B cell (primary cell): Measurements from ENCODE around the gene INSIG2. TPM values are rescaled to one million over a fixed set of nuclear protein-coding genes. Genes with fewer than 3 reads are reported as not detected.

Source experiments
- ATAC-seq: fragments of 200-7000 bp; cut with Tn5 transposase; one replicate; pipeline ENCODE4 v1.10.0; 2021; ENCODE audit warnings: low read depth, mild to moderate bottlenecking, moderate number of reproducible peaks, moderate library complexity
- CTCF ChIA-PET: fragments of 350-600 bp; sonication (Branson Sonifier 250); formaldehyde crosslinking; loops from one replicate; lab custom pipeline; 2021; ENCODE audit warnings: antibody characterized with exemption, inconsistent platforms; lab: Charles Lee
- POLR2A ChIA-PET: fragments of 350-600 bp; sonication (Branson Sonifier 250); formaldehyde crosslinking; loops from one replicate; lab custom pipeline; 2021; ENCODE audit warnings: antibody characterized with exemption; lab: Charles Lee
- DNase-seq: peaks from one replicate; pipeline ENCODE4 v3.0.0; 2013
- H2AFZ ChIP-seq: 2 replicates; pipeline ENCODE4 v1.6.1; 2012; ENCODE audit warnings: mild to moderate bottlenecking, low read depth, low read length; ENCODE audit not compliant: insufficient read depth, poor library complexity, severe bottlenecking
- H3K27ac ChIP-seq, 2 donors: 1 replicate in 1 of 2; 2 replicates in 1 of 2; pipeline ENCODE4 v1.5.1; 2012 to 2013; ENCODE audit warnings: low read length in 2 of 2, mild to moderate bottlenecking in 2 of 2, moderate library complexity in 1 of 2
- H3K27me3 ChIP-seq, 4 experiments: fragments of 200-600 bp in 1 of 4; sonication (generic) in 1 of 4; replicated peaks in 1 of 4; 1 replicate in 2 of 4; 2 replicates in 2 of 4; pipeline versions ENCODE4 v1.6.1 to v1.7.0; 2013 to 2016; ENCODE audit warnings: low read length in 3 of 4, mild to moderate bottlenecking in 2 of 4, mixed read lengths in 1 of 4, moderate library complexity in 1 of 4; ENCODE audit not compliant: insufficient read depth in 4 of 4, control insufficient read depth in 3 of 4; ENCODE audit errors: control extremely low read depth in 1 of 4
- H3K36me3 ChIP-seq, 2 experiments: replicated peaks in 1 of 2; 1 replicate in 1 of 2; 2 replicates in 1 of 2; pipeline versions ENCODE4 v1.6.1 to v1.7.1; 2013; ENCODE audit warnings: low read length in 1 of 2; ENCODE audit not compliant: insufficient read depth in 2 of 2, control insufficient read depth in 1 of 2; ENCODE audit errors: control extremely low read depth in 1 of 2, extremely low read depth in 1 of 2
- H3K4me1 ChIP-seq, 2 donors: fragments of 200-600 bp in 1 of 2; sonication (generic) in 1 of 2; 1 replicate in 1 of 2; 2 replicates in 1 of 2; pipeline versions ENCODE4 v1.5.1 to v1.6.1; 2013 to 2017; ENCODE audit warnings: low read length in 2 of 2; ENCODE audit not compliant: control insufficient read depth in 2 of 2, insufficient read depth in 2 of 2
- H3K4me2 ChIP-seq: replicated peaks from 2 replicates; pipeline ENCODE3; 2012; ENCODE audit warnings: mild to moderate bottlenecking, low read depth, low read length; ENCODE audit not compliant: poor library complexity, severe bottlenecking
- H3K4me3 ChIP-seq, 5 experiments: fragments of 200-600 bp in 1 of 5; sonication (generic) in 1 of 5; 1 replicate in 3 of 5; 2 replicates in 2 of 5; pipeline versions ENCODE4 v1.5.1 to v1.7.0; 2011 to 2016; ENCODE audit warnings: low read length in 4 of 5, mild to moderate bottlenecking in 4 of 5, low read depth in 2 of 5, control low read depth in 1 of 5, moderate library complexity in 1 of 5; ENCODE audit not compliant: insufficient read depth in 1 of 5; ENCODE audit errors: control extremely low read depth in 1 of 5, extremely low read depth in 1 of 5
- H3K79me2 ChIP-seq: fragments of 200-600 bp; sonication (generic); one replicate; pipeline ENCODE4 v1.6.0; 2016; ENCODE audit warnings: low read length; ENCODE audit not compliant: control insufficient read depth, insufficient read depth
- H3K9ac ChIP-seq: fragments of 200-600 bp; sonication (generic); 2 replicates; pipeline ENCODE4 v1.6.1; 2017; ENCODE audit warnings: mild to moderate bottlenecking, low read length, moderate library complexity
- H3K9me3 ChIP-seq, 3 donors: one replicate each; pipeline versions ENCODE4 v1.6.1 to v1.7.1; 2013; ENCODE audit warnings: low read length in 2 of 3; ENCODE audit not compliant: control insufficient read depth in 2 of 3, insufficient read depth in 1 of 3; ENCODE audit errors: control extremely low read depth in 1 of 3
- H4K20me1 ChIP-seq: 2 replicates; pipeline ENCODE4 v1.6.0; 2012; ENCODE audit warnings: mild to moderate bottlenecking, low read length; ENCODE audit not compliant: insufficient read depth, control insufficient read depth, poor library complexity, severe bottlenecking
- H3K27ac Mint-ChIP-seq: one replicate; pipeline ENCODE4 v1.8.0; 2021; ENCODE audit warnings: mixed read lengths
- H3K27me3 Mint-ChIP-seq: one replicate; pipeline ENCODE4 v1.8.0; 2021; ENCODE audit warnings: mixed read lengths
- H3K4me1 Mint-ChIP-seq: one replicate; pipeline ENCODE4 v1.8.0; 2021; ENCODE audit warnings: mixed read lengths
- H3K4me3 Mint-ChIP-seq: one replicate; pipeline ENCODE4 v1.8.0; 2021; ENCODE audit warnings: mixed read lengths
- H3K9me3 Mint-ChIP-seq: one replicate; pipeline ENCODE4 v1.8.0; 2022; ENCODE audit warnings: mixed read lengths; ENCODE audit not compliant: insufficient read depth
- CTCF ChIP-seq: fragments of 200-600 bp; IDR thresholded peaks from one replicate; pipeline ENCODE4 v1.8.0; 2022; ENCODE audit warnings: antibody characterized with exemption, mild to moderate bottlenecking
- EZH2 ChIP-seq: IDR thresholded peaks from 2 replicates; pipeline ENCODE4 v1.6.1; 2012; ENCODE audit warnings: borderline replicate concordance, low read depth, mild to moderate bottlenecking, moderate library complexity, low read length; ENCODE audit not compliant: insufficient read depth, poor library complexity, severe bottlenecking
- WGBS: methylation state at CpG from one replicate; pipeline ENCODE4 v1.1.5; 2013; ENCODE audit warnings: missing lambda C conversion rate; ENCODE audit not compliant: insufficient coverage; 5-methylcytosine and 5-hydroxymethylcytosine counted together
- intact Hi-C: fragments of 100-400 bp; cut with micrococcal nuclease; formaldehyde crosslinking; loops from one replicate; pipeline ENCODE4 v1.10.0; 2022
- polyA plus RNA-seq: library from polyadenylated mRNA; depleted of rRNA; stranded (reverse); fragments of >200 nt; gene quantifications from 2 replicates; pipeline ENCODE4 v1.2.3, GENCODE V29; 2012
- total RNA-seq, 2 donors: library from RNA; stranded (reverse); fragments of 120-200 nt in 1 of 2; gene quantifications; 1 replicate in 1 of 2; 2 replicates in 1 of 2; pipeline versions ENCODE4 v1.2.3 to v1.2.4, GENCODE V29; 2013 to 2022

INSIG2 gene
- total and polyA plus RNA-seq, 2 donors (not counting 1 experiment from before 2014, with no cell fraction given) = 14.2 to 29.5 TPM

GRCh38 chr2:118131771-118132170 is 43.5 kb downstream of the INSIG2 start:
- Mint-ChIP-seq H3K9me3 (no peaks in the 10 kb centered on the region), H3K27me3 (peaks cover 24% of the 10 kb centered on the region), H3K4me3 (no peak overlapping the region), H3K27ac (no peak overlapping the region), H3K4me1 (peaks cover 10% of the 10 kb centered on the region)
- ChIA-PET POLR2A (no interaction called here), CTCF (no interaction called here)
- no peak overlapping the region for H2AFZ ChIP-seq
- H3K4me2 ChIP-seq = no peak overlapping the region
- H3K27me3 ChIP-seq = peaks cover 0 to 3% (median 0%) of the 10 kb centered on the region in 4 experiments
- no peaks in the 10 kb centered on the region for H3K9me3 ChIP-seq
- ATAC-seq = no peak
- TF ChIP-seq CTCF (no peak), EZH2 (no peak)
- no peaks in the 10 kb centered on the region for H3K79me2 ChIP-seq
- WGBS = 93% methylated on average over 3 of the region's 4 CpGs
- H3K9ac ChIP-seq = no peak overlapping the region
- no peak for DNase-seq
- intact Hi-C loops = no loop called here
- no peaks in the 10 kb centered on the region for H4K20me1 ChIP-seq
- no peak overlapping the region for H3K4me3 ChIP-seq
- H3K4me1 ChIP-seq = peaks cover 3 to 6% of the 10 kb centered on the region in 2 donors
- no peaks in the 10 kb centered on the region for H3K36me3 ChIP-seq
- H3K27ac ChIP-seq = no peak overlapping the region

- ATAC-seq (no peak), DNase-seq (no peak)
- Histone ChIP-seq H3K9ac (no peak overlapping the region), H3K27me3 (no peaks in the 10 kb centered on the region), H3K4me1 (peaks cover 3 to 6% of the 10 kb centered on the region in 2 donors), H4K20me1 (no peaks in the 10 kb centered on the region), H3K4me2 (no peak overlapping the region), H3K36me3 (no peaks in the 10 kb centered on the region), H2AFZ (no peak overlapping the region), H3K27ac (no peak overlapping the region), H3K9me3 (no peaks in the 10 kb centered on the region), H3K4me3 (no peak overlapping the region), H3K79me2 (no peaks in the 10 kb centered on the region)
- TF ChIP-seq EZH2 (no peak), CTCF (no peak)
- H3K4me1 Mint-ChIP-seq = peaks cover 10% of the 10 kb centered on the region
- ChIA-PET POLR2A (no interaction called here), CTCF (no interaction called here)
- H3K9me3 Mint-ChIP-seq = no peaks in the 10 kb centered on the region
- no peak overlapping the region for H3K27ac Mint-ChIP-seq
- WGBS = 100% methylated on average over 1 of the region's 2 CpGs
- peaks cover 10% of the 10 kb centered on the region for H3K27me3 Mint-ChIP-seq
- intact Hi-C loops = no loop called here
- H3K4me3 Mint-ChIP-seq = no peak overlapping the region
Observed at GRCh38 chr2:118133916-118134315, 45.6 kb downstream of the INSIG2 start.
